ENCODE results near the gene STUM.

- TF ChIP-seq POLR2A (IDR thresholded peaks at IDR 0.05; ENCODE audit: low read depth, low read length) (no peak), TAF1 (IDR thresholded peaks at IDR 0.05; ENCODE audit: low read depth, low read length) (no peak), SPI1 (IDR thresholded peaks at IDR 0.05; ENCODE audit: low read depth, low read length) (no peak), POLR2AphosphoS5 (IDR thresholded peaks at IDR 0.05; ENCODE audit: low read depth, low read length) (no peak), POU2F2 (IDR thresholded peaks at IDR 0.05; ENCODE audit: low read depth, low read length) (no peak)
Measured at GRCh38 chr1:226629896-226630550, 81.5 kb downstream of the STUM start.

Measured in GM12891 (cell line).